B cell (primary cell): ENCODE measurements around the gene FMN2. TPM values are rescaled to one million over a fixed set of nuclear protein-coding genes. Genes with fewer than 3 reads are reported as not detected.

Experiments used
- ATAC-seq: fragments of 200-7000 bp; cut with Tn5 transposase; one replicate; pipeline ENCODE4 v1.10.0; 2021; ENCODE audit warnings: low read depth, mild to moderate bottlenecking, moderate number of reproducible peaks, moderate library complexity
- CTCF ChIA-PET: fragments of 350-600 bp; sonication (Branson Sonifier 250); formaldehyde crosslinking; loops from one replicate; lab custom pipeline; 2021; ENCODE audit warnings: antibody characterized with exemption, inconsistent platforms; lab: Charles Lee
- POLR2A ChIA-PET: fragments of 350-600 bp; sonication (Branson Sonifier 250); formaldehyde crosslinking; loops from one replicate; lab custom pipeline; 2021; ENCODE audit warnings: antibody characterized with exemption; lab: Charles Lee
- DNase-seq: peaks from one replicate; pipeline ENCODE4 v3.0.0; 2013
- H2AFZ ChIP-seq: 2 replicates; pipeline ENCODE4 v1.6.1; 2012; ENCODE audit warnings: mild to moderate bottlenecking, low read depth, low read length; ENCODE audit not compliant: insufficient read depth, poor library complexity, severe bottlenecking
- H3K27ac ChIP-seq, 2 donors: 1 replicate in 1 of 2; 2 replicates in 1 of 2; pipeline ENCODE4 v1.5.1; 2012 to 2013; ENCODE audit warnings: low read length in 2 of 2, mild to moderate bottlenecking in 2 of 2, moderate library complexity in 1 of 2
- H3K27me3 ChIP-seq, 4 experiments: fragments of 200-600 bp in 1 of 4; sonication (generic) in 1 of 4; replicated peaks in 1 of 4; 1 replicate in 2 of 4; 2 replicates in 2 of 4; pipeline versions ENCODE4 v1.6.1 to v1.7.0; 2013 to 2016; ENCODE audit warnings: low read length in 3 of 4, mild to moderate bottlenecking in 2 of 4, mixed read lengths in 1 of 4, moderate library complexity in 1 of 4; ENCODE audit not compliant: insufficient read depth in 4 of 4, control insufficient read depth in 3 of 4; ENCODE audit errors: control extremely low read depth in 1 of 4
- H3K36me3 ChIP-seq, 2 experiments: replicated peaks in 1 of 2; 1 replicate in 1 of 2; 2 replicates in 1 of 2; pipeline versions ENCODE4 v1.6.1 to v1.7.1; 2013; ENCODE audit warnings: low read length in 1 of 2; ENCODE audit not compliant: insufficient read depth in 2 of 2, control insufficient read depth in 1 of 2; ENCODE audit errors: control extremely low read depth in 1 of 2, extremely low read depth in 1 of 2
- H3K4me1 ChIP-seq, 2 donors: fragments of 200-600 bp in 1 of 2; sonication (generic) in 1 of 2; 1 replicate in 1 of 2; 2 replicates in 1 of 2; pipeline versions ENCODE4 v1.5.1 to v1.6.1; 2013 to 2017; ENCODE audit warnings: low read length in 2 of 2; ENCODE audit not compliant: control insufficient read depth in 2 of 2, insufficient read depth in 2 of 2
- H3K4me2 ChIP-seq: replicated peaks from 2 replicates; pipeline ENCODE3; 2012; ENCODE audit warnings: mild to moderate bottlenecking, low read depth, low read length; ENCODE audit not compliant: poor library complexity, severe bottlenecking
- H3K4me3 ChIP-seq, 5 experiments: fragments of 200-600 bp in 1 of 5; sonication (generic) in 1 of 5; 1 replicate in 3 of 5; 2 replicates in 2 of 5; pipeline versions ENCODE4 v1.5.1 to v1.7.0; 2011 to 2016; ENCODE audit warnings: low read length in 4 of 5, mild to moderate bottlenecking in 4 of 5, low read depth in 2 of 5, control low read depth in 1 of 5, moderate library complexity in 1 of 5; ENCODE audit not compliant: insufficient read depth in 1 of 5; ENCODE audit errors: control extremely low read depth in 1 of 5, extremely low read depth in 1 of 5
- H3K79me2 ChIP-seq: fragments of 200-600 bp; sonication (generic); one replicate; pipeline ENCODE4 v1.6.0; 2016; ENCODE audit warnings: low read length; ENCODE audit not compliant: control insufficient read depth, insufficient read depth
- H3K9ac ChIP-seq: fragments of 200-600 bp; sonication (generic); 2 replicates; pipeline ENCODE4 v1.6.1; 2017; ENCODE audit warnings: mild to moderate bottlenecking, low read length, moderate library complexity
- H3K9me3 ChIP-seq, 3 donors: one replicate each; pipeline versions ENCODE4 v1.6.1 to v1.7.1; 2013; ENCODE audit warnings: low read length in 2 of 3; ENCODE audit not compliant: control insufficient read depth in 2 of 3, insufficient read depth in 1 of 3; ENCODE audit errors: control extremely low read depth in 1 of 3
- H4K20me1 ChIP-seq: 2 replicates; pipeline ENCODE4 v1.6.0; 2012; ENCODE audit warnings: mild to moderate bottlenecking, low read length; ENCODE audit not compliant: insufficient read depth, control insufficient read depth, poor library complexity, severe bottlenecking
- H3K27ac Mint-ChIP-seq: one replicate; pipeline ENCODE4 v1.8.0; 2021; ENCODE audit warnings: mixed read lengths
- H3K27me3 Mint-ChIP-seq: one replicate; pipeline ENCODE4 v1.8.0; 2021; ENCODE audit warnings: mixed read lengths
- H3K4me1 Mint-ChIP-seq: one replicate; pipeline ENCODE4 v1.8.0; 2021; ENCODE audit warnings: mixed read lengths
- H3K4me3 Mint-ChIP-seq: one replicate; pipeline ENCODE4 v1.8.0; 2021; ENCODE audit warnings: mixed read lengths
- H3K9me3 Mint-ChIP-seq: one replicate; pipeline ENCODE4 v1.8.0; 2022; ENCODE audit warnings: mixed read lengths; ENCODE audit not compliant: insufficient read depth
- CTCF ChIP-seq: fragments of 200-600 bp; IDR thresholded peaks from one replicate; pipeline ENCODE4 v1.8.0; 2022; ENCODE audit warnings: antibody characterized with exemption, mild to moderate bottlenecking
- EZH2 ChIP-seq: IDR thresholded peaks from 2 replicates; pipeline ENCODE4 v1.6.1; 2012; ENCODE audit warnings: borderline replicate concordance, low read depth, mild to moderate bottlenecking, moderate library complexity, low read length; ENCODE audit not compliant: insufficient read depth, poor library complexity, severe bottlenecking
- WGBS: methylation state at CpG from one replicate; pipeline ENCODE4 v1.1.5; 2013; ENCODE audit warnings: missing lambda C conversion rate; ENCODE audit not compliant: insufficient coverage; 5-methylcytosine and 5-hydroxymethylcytosine counted together
- intact Hi-C: fragments of 100-400 bp; cut with micrococcal nuclease; formaldehyde crosslinking; loops from one replicate; pipeline ENCODE4 v1.10.0; 2022
- polyA plus RNA-seq: library from polyadenylated mRNA; depleted of rRNA; stranded (reverse); fragments of >200 nt; gene quantifications from 2 replicates; pipeline ENCODE4 v1.2.3, GENCODE V29; 2012
- total RNA-seq, 2 donors: library from RNA; stranded (reverse); fragments of 120-200 nt in 1 of 2; gene quantifications; 1 replicate in 1 of 2; 2 replicates in 1 of 2; pipeline versions ENCODE4 v1.2.3 to v1.2.4, GENCODE V29; 2013 to 2022

FMN2 gene
- total and polyA plus RNA-seq, 2 donors (not counting 1 experiment from before 2014, with no cell fraction given) = not detected

- ATAC-seq = no peak
- TF ChIP-seq EZH2 (no peak), CTCF (no peak)
- intact Hi-C loops = no loop called here
- Histone ChIP-seq H3K9ac (no peak overlapping the region), H3K4me1 (no peaks in the 10 kb centered on the region), H3K79me2 (no peaks in the 10 kb centered on the region), H2AFZ (no peak overlapping the region), H3K36me3 (no peaks in the 10 kb centered on the region), H3K4me3 (no peak overlapping the region), H3K4me2 (no peak overlapping the region), H3K9me3 (peaks cover 0 to 5% (median 0%) of the 10 kb centered on the region in 3 donors), H3K27ac (no peak overlapping the region), H4K20me1 (no peaks in the 10 kb centered on the region), H3K27me3 (no peaks in the 10 kb centered on the region)
- CTCF ChIA-PET = no interaction called here
- no peaks in the 10 kb centered on the region for H3K4me1 Mint-ChIP-seq
- WGBS = 83% methylated on average over 4 of the region's 4 CpGs
- no peak overlapping the region for H3K4me3 Mint-ChIP-seq
- no peak overlapping the region for H3K27ac Mint-ChIP-seq
- no peaks in the 10 kb centered on the region for H3K9me3 Mint-ChIP-seq
- no peak for DNase-seq
- POLR2A ChIA-PET = no interaction called here
- H3K27me3 Mint-ChIP-seq = no peaks in the 10 kb centered on the region
Measured at GRCh38 chr1:240309769-240310168, 218.1 kb downstream of the FMN2 start.

GRCh38 chr1:240310226-240310925 is 218.7 kb downstream of the FMN2 start:
- Mint-ChIP-seq H3K9me3 (no peaks in the 10 kb centered on the region), H3K4me1 (no peaks in the 10 kb centered on the region), H3K27me3 (no peaks in the 10 kb centered on the region), H3K4me3 (no peak overlapping the region), H3K27ac (no peak overlapping the region)
- H3K36me3 ChIP-seq = no peaks in the 10 kb centered on the region
- no peak overlapping the region for H3K4me2 ChIP-seq
- no peak overlapping the region for H2AFZ ChIP-seq
- no peaks in the 10 kb centered on the region for H3K4me1 ChIP-seq
- H3K79me2 ChIP-seq = no peaks in the 10 kb centered on the region
- no CpG with 5 or more reads among the region's 1 CpG for whole genome bisulfite sequencing
- no peak for TF ChIP-seq EZH2
- H3K4me3 ChIP-seq = no peak overlapping the region
- H3K27ac ChIP-seq = no peak overlapping the region
- no peak for ATAC-seq
- intact Hi-C loops = no loop called here
- CTCF ChIA-PET = no interaction called here
- H3K27me3 ChIP-seq = no peaks in the 10 kb centered on the region
- no peak overlapping the region for H3K9ac ChIP-seq
- no peaks in the 10 kb centered on the region for H4K20me1 ChIP-seq
- DNase-seq = no peak
- H3K9me3 ChIP-seq = peaks cover 0 to 5% (median 0%) of the 10 kb centered on the region in 3 donors
- POLR2A ChIA-PET = no interaction called here
